ENCODE measurements around the gene CFAP77. TPM values are rescaled to one million over a fixed set of nuclear protein-coding genes. Genes with fewer than 3 reads are reported as not detected.

CFAP77 gene
- total and polyA plus RNA-seq, 9 of the 15 experiments (the other 6 are each of a cell fraction or from before 2014, with no cell fraction given) = not detected

DNA sequence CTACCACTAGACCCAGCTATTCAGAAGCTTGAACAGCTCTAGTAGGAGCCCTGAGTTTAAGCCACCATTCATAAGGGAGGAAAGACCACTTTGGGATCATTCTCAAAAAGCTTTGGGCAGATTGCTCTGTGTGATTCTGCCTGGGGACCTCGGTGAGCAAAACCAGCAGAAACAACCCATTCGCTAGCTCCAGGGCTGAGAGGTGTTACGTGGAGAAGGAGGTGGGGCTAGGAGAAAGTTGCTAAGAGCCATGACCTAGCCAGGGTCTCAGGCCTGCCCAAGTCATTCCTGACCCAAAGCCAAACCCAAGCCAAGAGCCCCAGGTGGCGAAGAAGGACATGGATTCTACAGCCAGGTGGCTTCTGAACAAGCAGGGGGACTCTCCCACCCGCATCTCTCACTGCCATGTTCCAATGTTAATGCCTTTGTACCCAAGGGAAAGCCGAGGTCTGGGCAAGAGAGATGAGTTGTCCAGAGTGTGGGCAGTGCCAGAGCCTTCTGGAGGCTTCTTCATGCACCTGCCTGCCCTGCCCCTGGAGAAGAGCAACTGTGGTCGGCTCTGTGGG lies 168.4 kb downstream of the CFAP77 start:
- BruUV-seq (replicated peaks) = no TSS peak
- ChIA-PET CTCF (ENCODE audit: low intra/inter-chr PET ratio) (no interaction called here), POLR2A (interaction anchor here (0.6 to 0.9 kb wide), 2 partner anchors 75 to 169 kb away, joined by 3 read pairs; partner anchors contain the start of gene CFAP77)
- Histone ChIP-seq H3K4me2 (ENCODE audit: insufficient read depth, low read length) (no peak overlapping the region), H4K20me1 (replicated peaks; ENCODE audit: control insufficient read depth, insufficient read depth, low read length) (peaks cover 27% of the 10 kb centered on the region), H3K79me2 (ENCODE audit: control insufficient read depth, insufficient read depth, low read length) (no peaks in the 10 kb centered on the region), H3K27me3 (ENCODE audit: control insufficient read depth in 2 of 2, insufficient read depth in 2 of 2, low read length in 2 of 2) (peaks cover 3 to 57% of the 10 kb centered on the region in 2 experiments; a peak in 4 of 5 replicates), H3K9me3 (replicated peaks; ENCODE audit: control insufficient read depth, insufficient read depth, low read depth, low read length) (no peaks in the 10 kb centered on the region), H3K4me1 (replicated peaks in 1 of 2; ENCODE audit: control insufficient read depth in 2 of 2, insufficient read depth in 2 of 2, low read length in 2 of 2) (peaks cover 0 to 9% of the 10 kb centered on the region in 2 experiments; a peak in 2 of 5 replicates), H3K27ac (ENCODE audit: extremely low read depth, low read depth, low read length) (no peak overlapping the region), H3K9me1 (ENCODE audit: control insufficient read depth, insufficient read depth, low read length) (no peaks in the 10 kb centered on the region), H3K36me3 (ENCODE audit: control insufficient read depth, insufficient read depth, low read length) (no peaks in the 10 kb centered on the region), H2AFZ (ENCODE audit: low read depth, low read length) (no peak overlapping the region), H3K4me3 (no peak overlapping the region), H3K9ac (ENCODE audit: insufficient read depth in 1 of 2, low read depth in 2 of 2, low read length in 2 of 2) (no peak overlapping the region)
- FAIRE-seq (no peak), ATAC-seq (no peak), DNase-seq (ENCODE audit: extremely low read depth in 1 of 4, low spot score in 3 of 4) (no peak)
- intact Hi-C loops (cut with micrococcal nuclease) = loop anchor here (5.0 kb wide), 2 partner anchors 219 to 411 kb away; no protein-coding TSS in a partner anchor
- WGBS (ENCODE audit: insufficient coverage, low coverage, missing lambda C conversion rate) = 2% methylated on average over 7 of the region's 7 CpGs
- in situ Hi-C loops (cut with MboI) = loop anchor here (5.0 kb wide), 1 partner anchor 166 kb away; the partner anchor contains the start of gene CFAP77
- TF ChIP-seq ATF1 (CRISPR knock-in tag; IDR thresholded peaks at IDR 0.05) (no peak), ATF1 (tag; IDR thresholded peaks at IDR 0.05) (no peak), ZNF699 (CRISPR knock-in tag; IDR thresholded peaks at IDR 0.05; ENCODE audit: insufficient replicate concordance) (no peak), DNMT1 (IDR thresholded peaks at IDR 0.05) (no peak), TAF1 (IDR thresholded peaks at IDR 0.05; ENCODE audit: control insufficient read depth, extremely low read depth, insufficient read depth, low read length, severe bottlenecking) (no peak), PHB (CRISPR knock-in tag; IDR thresholded peaks at IDR 0.05) (no peak), RNF2 (IDR thresholded peaks at IDR 0.05) (no peak), RBM14 (IDR thresholded peaks at IDR 0.05; ENCODE audit: borderline replicate concordance, insufficient read depth, low read depth, low read length) (no peak), ZNF184 (CRISPR knock-in tag; IDR thresholded peaks at IDR 0.05) (no peak), C11orf30 (IDR thresholded peaks at IDR 0.05; ENCODE audit: low read depth) (no peak), BHLHE40 (IDR thresholded peaks at IDR 0.05; ENCODE audit: low read length) (no peak), MEF2D (tag; conservative IDR thresholded peaks at IDR 0.05; ENCODE audit: low read depth) (no peak), ATF7 (IDR thresholded peaks at IDR 0.05) (no peak)
- TF ChIP-seq, protein P1, sequence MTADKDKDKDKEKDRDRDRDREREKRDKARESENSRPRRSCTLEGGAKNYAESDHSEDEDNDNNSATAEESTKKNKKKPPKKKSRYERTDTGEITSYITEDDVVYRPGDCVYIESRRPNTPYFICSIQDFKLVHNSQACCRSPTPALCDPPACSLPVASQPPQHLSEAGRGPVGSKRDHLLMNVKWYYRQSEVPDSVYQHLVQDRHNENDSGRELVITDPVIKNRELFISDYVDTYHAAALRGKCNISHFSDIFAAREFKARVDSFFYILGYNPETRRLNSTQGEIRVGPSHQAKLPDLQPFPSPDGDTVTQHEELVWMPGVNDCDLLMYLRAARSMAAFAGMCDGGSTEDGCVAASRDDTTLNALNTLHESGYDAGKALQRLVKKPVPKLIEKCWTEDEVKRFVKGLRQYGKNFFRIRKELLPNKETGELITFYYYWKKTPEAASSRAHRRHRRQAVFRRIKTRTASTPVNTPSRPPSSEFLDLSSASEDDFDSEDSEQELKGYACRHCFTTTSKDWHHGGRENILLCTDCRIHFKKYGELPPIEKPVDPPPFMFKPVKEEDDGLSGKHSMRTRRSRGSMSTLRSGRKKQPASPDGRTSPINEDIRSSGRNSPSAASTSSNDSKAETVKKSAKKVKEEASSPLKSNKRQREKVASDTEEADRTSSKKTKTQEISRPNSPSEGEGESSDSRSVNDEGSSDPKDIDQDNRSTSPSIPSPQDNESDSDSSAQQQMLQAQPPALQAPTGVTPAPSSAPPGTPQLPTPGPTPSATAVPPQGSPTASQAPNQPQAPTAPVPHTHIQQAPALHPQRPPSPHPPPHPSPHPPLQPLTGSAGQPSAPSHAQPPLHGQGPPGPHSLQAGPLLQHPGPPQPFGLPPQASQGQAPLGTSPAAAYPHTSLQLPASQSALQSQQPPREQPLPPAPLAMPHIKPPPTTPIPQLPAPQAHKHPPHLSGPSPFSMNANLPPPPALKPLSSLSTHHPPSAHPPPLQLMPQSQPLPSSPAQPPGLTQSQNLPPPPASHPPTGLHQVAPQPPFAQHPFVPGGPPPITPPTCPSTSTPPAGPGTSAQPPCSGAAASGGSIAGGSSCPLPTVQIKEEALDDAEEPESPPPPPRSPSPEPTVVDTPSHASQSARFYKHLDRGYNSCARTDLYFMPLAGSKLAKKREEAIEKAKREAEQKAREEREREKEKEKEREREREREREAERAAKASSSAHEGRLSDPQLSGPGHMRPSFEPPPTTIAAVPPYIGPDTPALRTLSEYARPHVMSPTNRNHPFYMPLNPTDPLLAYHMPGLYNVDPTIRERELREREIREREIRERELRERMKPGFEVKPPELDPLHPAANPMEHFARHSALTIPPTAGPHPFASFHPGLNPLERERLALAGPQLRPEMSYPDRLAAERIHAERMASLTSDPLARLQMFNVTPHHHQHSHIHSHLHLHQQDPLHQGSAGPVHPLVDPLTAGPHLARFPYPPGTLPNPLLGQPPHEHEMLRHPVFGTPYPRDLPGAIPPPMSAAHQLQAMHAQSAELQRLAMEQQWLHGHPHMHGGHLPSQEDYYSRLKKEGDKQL (CRISPR knock-in tag; IDR thresholded peaks at IDR 0.05; ENCODE audit: borderline replicate concordance) = no peak
- TF ChIP-seq, protein P2, sequence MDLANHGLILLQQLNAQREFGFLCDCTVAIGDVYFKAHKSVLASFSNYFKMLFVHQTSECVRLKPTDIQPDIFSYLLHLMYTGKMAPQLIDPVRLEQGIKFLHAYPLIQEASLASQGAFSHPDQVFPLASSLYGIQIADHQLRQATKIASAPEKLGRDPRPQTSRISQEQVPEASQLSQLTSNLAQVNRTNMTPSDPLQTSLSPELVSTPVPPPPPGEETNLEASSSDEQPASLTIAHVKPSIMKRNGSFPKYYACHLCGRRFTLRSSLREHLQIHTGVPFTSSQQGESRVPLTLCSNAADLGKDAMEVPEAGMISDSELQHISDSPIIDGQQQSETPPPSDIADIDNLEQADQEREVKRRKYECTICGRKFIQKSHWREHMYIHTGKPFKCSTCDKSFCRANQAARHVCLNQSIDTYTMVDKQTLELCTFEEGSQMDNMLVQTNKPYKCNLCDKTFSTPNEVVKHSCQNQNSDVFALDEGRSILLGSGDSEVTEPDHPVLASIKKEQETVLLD (IDR thresholded peaks at IDR 0.05) = no peak
- TF ChIP-seq, protein P3, sequence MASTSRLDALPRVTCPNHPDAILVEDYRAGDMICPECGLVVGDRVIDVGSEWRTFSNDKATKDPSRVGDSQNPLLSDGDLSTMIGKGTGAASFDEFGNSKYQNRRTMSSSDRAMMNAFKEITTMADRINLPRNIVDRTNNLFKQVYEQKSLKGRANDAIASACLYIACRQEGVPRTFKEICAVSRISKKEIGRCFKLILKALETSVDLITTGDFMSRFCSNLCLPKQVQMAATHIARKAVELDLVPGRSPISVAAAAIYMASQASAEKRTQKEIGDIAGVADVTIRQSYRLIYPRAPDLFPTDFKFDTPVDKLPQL (IDR thresholded peaks at IDR 0.05; ENCODE audit: extremely low read depth, insufficient read length) = no peak

Measured in K562 (cell line).